Testis (tissue), 2 donors: ENCODE data around the gene MSLN.

Experiments
- CTCF ChIP-seq, 3 experiments: fragments of 450-650 bp in 2 of 3; fragments of 200-600 bp in 1 of 3; sonication (generic) in 1 of 3; IDR thresholded peaks; one replicate each; pipeline ENCODE4 v1.5.1; 2016 to 2019; ENCODE audit warnings: antibody characterized with exemption in 3 of 3, mild to moderate bottlenecking in 2 of 3, moderate library complexity in 1 of 3
- POLR2A ChIP-seq: fragments of 450-650 bp; IDR thresholded peaks from one replicate; pipeline ENCODE4 v1.6.1; 2017; ENCODE audit warnings: antibody characterized with exemption, mild to moderate bottlenecking, moderate library complexity

- no peak for TF ChIP-seq POLR2A
- TF ChIP-seq CTCF (IDR thresholded peaks at IDR 0.05) = no peak
These were observed 26.1 kb upstream of the MSLN start for GRCh38 chr16:734208-734980.
